ENCODE results near the gene DYNC1I1. TPM values are rescaled to one million over a fixed set of nuclear protein-coding genes. Genes with fewer than 3 reads are reported as not detected.

Gene DYNC1I1
- total and polyA plus RNA-seq, 4 donors: 0.28 to 0.67 (median 0.39) TPM

- Histone ChIP-seq H3K4me1 (ENCODE audit: control insufficient read depth in 4 of 4, insufficient read depth in 4 of 4, low read length in 3 of 4) (peaks cover 0 to 6% (median 0%) of the 10 kb centered on the region in 4 donors), H3K9me3 (ENCODE audit: control insufficient read depth in 4 of 4, low read length in 3 of 4) (no peaks in the 10 kb centered on the region), H3K36me3 (ENCODE audit: control insufficient read depth in 4 of 4, insufficient read depth in 3 of 4, low read depth in 1 of 4, low read length in 3 of 4) (no peaks in the 10 kb centered on the region), H3K27me3 (ENCODE audit: control insufficient read depth in 4 of 4, insufficient read depth in 4 of 4, low read length in 3 of 4) (no peaks in the 10 kb centered on the region), H3K4me3 (ENCODE audit: low read depth in 1 of 3, low read length in 3 of 3) (no peak overlapping the region), H3K9ac (ENCODE audit: low read depth in 1 of 2, low read length in 2 of 2) (no peak overlapping the region), H3K27ac (ENCODE audit: low read depth in 1 of 2, low read length in 2 of 2) (no peak overlapping the region)
- TF ChIP-seq TAF1 (conservative IDR thresholded peaks at IDR 0.05) (no peak), HNF4G (IDR thresholded peaks at IDR 0.05) (no peak), CTCF (IDR thresholded peaks at IDR 0.05; ENCODE audit: low read depth, low read length, missing input control) (no peak), JUND (IDR thresholded peaks at IDR 0.05) (no peak), ZBTB33 (IDR thresholded peaks at IDR 0.05) (no peak), HNF4A (conservative IDR thresholded peaks at IDR 0.05) (no peak), SP1 (IDR thresholded peaks at IDR 0.05) (no peak), GABPA (IDR thresholded peaks at IDR 0.05 in 1 of 2, conservative IDR thresholded peaks at IDR 0.05 in 1 of 2) (no peak), RAD21 (IDR thresholded peaks at IDR 0.05) (no peak), ATF3 (IDR thresholded peaks at IDR 0.05) (no peak), RXRA (IDR thresholded peaks at IDR 0.05) (no peak), YY1 (IDR thresholded peaks at IDR 0.05) (no peak), FOXA2 (IDR thresholded peaks at IDR 0.05) (no peak), NR2F2 (IDR thresholded peaks at IDR 0.05) (no peak), FOXA1 (IDR thresholded peaks at IDR 0.05) (no peak), EGR1 (IDR thresholded peaks at IDR 0.05; ENCODE audit: low read depth in 2 of 2) (no peak)
- TF ChIP-seq, protein P1, sequence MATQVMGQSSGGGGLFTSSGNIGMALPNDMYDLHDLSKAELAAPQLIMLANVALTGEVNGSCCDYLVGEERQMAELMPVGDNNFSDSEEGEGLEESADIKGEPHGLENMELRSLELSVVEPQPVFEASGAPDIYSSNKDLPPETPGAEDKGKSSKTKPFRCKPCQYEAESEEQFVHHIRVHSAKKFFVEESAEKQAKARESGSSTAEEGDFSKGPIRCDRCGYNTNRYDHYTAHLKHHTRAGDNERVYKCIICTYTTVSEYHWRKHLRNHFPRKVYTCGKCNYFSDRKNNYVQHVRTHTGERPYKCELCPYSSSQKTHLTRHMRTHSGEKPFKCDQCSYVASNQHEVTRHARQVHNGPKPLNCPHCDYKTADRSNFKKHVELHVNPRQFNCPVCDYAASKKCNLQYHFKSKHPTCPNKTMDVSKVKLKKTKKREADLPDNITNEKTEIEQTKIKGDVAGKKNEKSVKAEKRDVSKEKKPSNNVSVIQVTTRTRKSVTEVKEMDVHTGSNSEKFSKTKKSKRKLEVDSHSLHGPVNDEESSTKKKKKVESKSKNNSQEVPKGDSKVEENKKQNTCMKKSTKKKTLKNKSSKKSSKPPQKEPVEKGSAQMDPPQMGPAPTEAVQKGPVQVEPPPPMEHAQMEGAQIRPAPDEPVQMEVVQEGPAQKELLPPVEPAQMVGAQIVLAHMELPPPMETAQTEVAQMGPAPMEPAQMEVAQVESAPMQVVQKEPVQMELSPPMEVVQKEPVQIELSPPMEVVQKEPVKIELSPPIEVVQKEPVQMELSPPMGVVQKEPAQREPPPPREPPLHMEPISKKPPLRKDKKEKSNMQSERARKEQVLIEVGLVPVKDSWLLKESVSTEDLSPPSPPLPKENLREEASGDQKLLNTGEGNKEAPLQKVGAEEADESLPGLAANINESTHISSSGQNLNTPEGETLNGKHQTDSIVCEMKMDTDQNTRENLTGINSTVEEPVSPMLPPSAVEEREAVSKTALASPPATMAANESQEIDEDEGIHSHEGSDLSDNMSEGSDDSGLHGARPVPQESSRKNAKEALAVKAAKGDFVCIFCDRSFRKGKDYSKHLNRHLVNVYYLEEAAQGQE (IDR thresholded peaks at IDR 0.05): no peak
- TF ChIP-seq, protein P2, sequence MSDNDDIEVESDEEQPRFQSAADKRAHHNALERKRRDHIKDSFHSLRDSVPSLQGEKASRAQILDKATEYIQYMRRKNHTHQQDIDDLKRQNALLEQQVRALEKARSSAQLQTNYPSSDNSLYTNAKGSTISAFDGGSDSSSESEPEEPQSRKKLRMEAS (IDR thresholded peaks at IDR 0.05): no peak
- WGBS: 90% methylated on average over 8 of the region's 8 CpGs
- no peak for DNase-seq (ENCODE audit: low spot score)
These were observed 179.8 kb downstream of the DYNC1I1 start for GRCh38 chr7:95951997-95952795.
